NCI-H82 (cell line): ENCODE results near the gene SPOCD1.

ENCODE experiments used
- DNase-seq: peaks from one replicate; lab custom pipeline; 2025; lab: John Stamatoyannopoulos, UW

SPOCD1 gene

GRCh38 chr1:31771891-31772668 lies 43.7 kb downstream of the SPOCD1 start:
- no peak for DNase-seq

DNA sequence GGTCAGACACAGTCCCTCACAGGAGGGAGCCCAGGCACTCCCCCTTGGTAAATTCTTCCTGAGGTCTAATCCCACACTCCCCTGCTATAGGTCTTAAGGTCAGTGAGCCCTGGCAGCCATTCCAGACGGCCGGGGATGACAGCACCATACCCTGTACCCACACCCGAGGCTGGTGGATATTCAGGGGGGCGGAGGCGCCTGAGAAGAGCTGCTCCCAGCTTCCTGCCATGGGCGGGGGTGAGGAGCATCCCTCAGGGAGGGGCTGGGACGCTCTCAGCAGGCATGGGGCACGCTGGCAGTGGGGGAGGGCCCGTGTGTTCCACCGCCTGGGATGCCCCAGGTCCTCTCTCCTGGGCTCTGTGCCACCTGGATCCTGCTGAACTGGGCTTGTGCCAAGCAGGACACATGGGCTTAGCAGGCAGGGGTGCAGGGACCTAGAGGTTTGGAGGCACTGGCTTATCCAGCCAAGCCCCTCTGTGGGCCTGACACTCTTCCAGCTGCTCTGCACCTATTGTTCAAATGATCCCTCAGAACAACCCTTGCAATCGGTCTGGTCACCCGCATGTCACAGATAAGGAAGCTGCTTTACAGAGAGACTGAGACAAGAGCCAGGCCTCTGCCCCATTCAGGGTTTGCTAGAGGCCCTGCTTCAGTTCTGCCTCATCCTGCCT lies 46.0 kb downstream of the SPOCD1 start:
- DNase-seq = no peak

- no peak for DNase-seq
These were observed 46.7 kb downstream of the SPOCD1 start for GRCh38 chr1:31768939-31769704.

DNA sequence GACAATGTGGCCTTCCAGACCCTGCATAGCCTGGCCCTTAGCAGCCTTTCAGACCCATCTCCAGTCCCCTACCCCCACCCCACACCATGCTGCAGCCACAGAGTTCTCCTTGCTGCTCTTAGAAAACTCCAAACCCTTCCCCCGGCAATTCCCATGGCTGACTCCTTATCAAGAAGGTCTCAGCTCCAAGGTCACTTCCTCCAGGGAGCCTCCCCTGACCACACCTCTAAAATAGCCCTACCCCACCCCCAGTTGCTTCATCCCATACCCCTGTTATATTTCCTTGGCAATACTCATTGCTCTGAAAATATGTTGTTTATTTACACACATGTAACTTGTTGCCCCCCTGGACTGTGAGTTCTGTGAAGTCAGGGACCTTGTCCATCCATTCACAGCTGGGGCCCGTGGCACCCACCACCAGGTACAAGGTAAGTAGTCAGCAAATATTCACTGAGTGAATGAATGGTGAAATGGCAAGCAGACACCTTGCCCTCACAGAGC lies 47.4 kb downstream of the SPOCD1 start:
- DNase-seq = no peak

- no peak for DNase-seq
These were observed 48.6 kb downstream of the SPOCD1 start for GRCh38 chr1:31767225-31767624.

- DNase-seq = peak; percentile 82
These were observed 50.3 kb downstream of the SPOCD1 start for GRCh38 chr1:31765516-31765915.

DNA sequence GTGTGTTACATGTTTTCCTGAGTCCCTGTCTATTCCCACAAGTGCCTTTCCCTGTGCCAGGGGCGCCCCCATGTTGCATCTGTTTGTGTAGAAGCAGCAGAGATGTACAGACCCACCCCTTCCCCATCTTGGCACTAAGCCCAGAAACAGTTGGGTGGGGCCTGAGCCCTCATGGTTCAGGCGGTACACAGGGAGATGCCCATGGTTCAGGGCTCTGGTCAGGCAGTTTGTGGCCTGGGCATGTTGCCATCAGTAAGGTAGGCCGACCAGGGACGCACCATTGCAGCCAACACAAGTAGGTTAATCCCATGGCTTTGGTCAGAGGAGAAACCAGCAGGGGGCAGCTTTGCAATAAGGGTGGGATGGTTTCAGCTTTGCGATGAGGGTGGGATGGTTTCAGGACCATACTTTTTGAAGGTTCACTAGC lies 50.8 kb downstream of the SPOCD1 start:
- peak; percentile 86 for DNase-seq

GRCh38 chr1:31764312-31765040 lies 51.3 kb downstream of the SPOCD1 start, which contains the start of gene ADGRB2:
ADGRB2 (minus strand) TSS chr1:31764340; CDS start chr1:31757221, 7,119 bp downstream.
- DNase-seq = peak; percentile 65

DNA sequence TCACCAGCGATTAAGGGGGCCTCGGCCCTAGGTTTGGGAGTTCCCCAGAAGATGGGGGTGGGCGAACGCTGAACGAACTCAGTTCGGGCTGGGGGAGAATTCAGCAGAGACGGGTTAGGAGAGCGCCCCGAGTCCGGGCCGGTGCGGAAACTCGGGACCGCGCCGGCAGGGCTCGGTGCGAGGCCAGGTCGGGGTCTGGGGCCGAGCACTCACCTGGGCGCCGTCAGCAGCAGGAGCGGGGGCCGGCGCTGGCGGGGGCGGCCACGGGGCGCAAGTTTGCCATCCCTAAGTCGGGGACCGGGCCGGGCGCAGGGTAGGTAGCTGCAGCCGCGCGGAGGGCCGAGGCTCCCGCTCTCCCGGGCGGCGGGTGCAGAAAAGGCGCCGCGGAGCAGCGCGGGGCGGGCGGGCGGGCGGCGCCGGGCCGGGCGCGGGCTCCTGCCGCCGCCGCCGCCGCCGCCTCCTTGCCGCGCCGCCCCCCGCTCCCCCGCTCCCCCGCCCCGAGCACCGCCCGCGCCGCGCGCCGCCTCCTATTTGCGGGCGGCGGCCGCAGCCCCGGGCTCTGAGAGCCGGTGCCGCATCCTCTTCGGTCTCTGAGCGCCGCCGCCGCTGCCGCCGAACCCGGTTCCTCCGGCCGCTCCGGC lies 52.0 kb downstream of the SPOCD1 start:
- no peak for DNase-seq

- DNase-seq = peak; percentile 93
These were observed 52.8 kb downstream of the SPOCD1 start for GRCh38 chr1:31762726-31763670.

GRCh38 chr1:31762323-31762722 lies 53.5 kb downstream of the SPOCD1 start:
- no peak for DNase-seq

- no peak for DNase-seq
These were observed 53.9 kb downstream of the SPOCD1 start for GRCh38 chr1:31761883-31762282.

GRCh38 chr1:31760471-31761470 lies 55.1 kb downstream of the SPOCD1 start:
- DNase-seq = peak; percentile 76

DNA sequence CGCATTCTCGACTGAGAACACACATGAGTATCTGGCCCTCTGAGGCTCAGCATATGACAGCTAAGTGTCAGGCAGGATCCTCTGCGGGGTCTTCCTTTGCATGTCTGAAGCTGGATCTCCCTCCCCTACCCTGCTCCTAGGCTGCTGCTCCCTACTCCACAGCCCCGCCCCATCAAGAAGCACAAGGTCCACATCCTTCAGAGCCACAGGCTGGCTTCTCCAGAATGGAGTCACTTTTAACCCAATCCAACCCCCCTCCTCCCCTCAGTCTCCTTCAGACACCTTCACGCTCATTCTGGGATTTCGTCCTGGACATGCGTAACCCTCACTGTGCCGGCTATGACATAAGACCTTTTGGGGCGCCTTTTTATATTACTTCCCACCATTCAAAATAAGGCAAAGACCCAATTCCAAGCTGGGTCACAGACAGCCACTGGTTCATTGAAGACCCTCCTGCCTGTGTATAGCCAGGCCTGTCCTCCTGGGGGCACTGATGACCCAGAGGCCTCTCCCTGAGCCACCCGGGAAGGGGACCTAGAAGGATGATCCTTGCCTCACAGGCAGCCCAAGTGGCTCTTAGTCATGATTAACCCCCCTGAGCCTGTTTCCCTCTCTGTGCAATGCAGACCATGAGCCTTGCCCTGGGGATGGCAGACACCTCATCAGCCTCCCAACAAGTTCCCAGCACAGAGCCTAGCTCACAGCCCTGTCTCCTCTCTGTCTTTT lies 56.4 kb downstream of the SPOCD1 start:
- DNase-seq = peak; percentile 41

DNA sequence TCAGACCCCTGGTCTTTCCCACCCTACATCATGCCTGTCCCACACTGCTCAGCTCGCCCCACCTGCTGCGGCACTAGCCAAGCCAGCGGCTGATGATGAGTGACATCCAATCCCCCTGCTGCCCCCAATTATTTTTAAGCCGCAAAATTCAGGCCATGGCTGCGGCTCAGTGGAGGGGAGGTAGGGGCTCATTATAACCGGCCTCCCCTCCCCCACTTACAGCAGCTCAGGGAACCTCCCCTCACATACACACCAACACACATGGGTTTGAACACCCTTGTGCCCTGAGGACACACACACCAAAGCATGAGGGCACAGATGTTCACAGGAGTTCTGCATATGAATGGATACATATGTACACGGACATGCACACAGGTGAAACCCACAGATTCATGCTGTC lies 57.0 kb downstream of the SPOCD1 start:
- DNase-seq = peak; percentile 46

- no peak for DNase-seq
These were observed 57.8 kb downstream of the SPOCD1 start for GRCh38 chr1:31757989-31758388.

GRCh38 chr1:31757204-31757679 lies 58.6 kb downstream of the SPOCD1 start:
- DNase-seq = no peak

- DNase-seq = no peak
These were observed 59.2 kb downstream of the SPOCD1 start for GRCh38 chr1:31756578-31756977.
